Gastrocnemius medialis (tissue), 4 donors: Measurements from ENCODE around the gene TAL2.
"Not testable (repeated sequence)": the region's sequence is repeated elsewhere in the genome, so short reads cannot be mapped to it uniquely, and the experiment has no call there.

Source experiments
- CTCF ChIP-seq, 5 experiments: fragments of 450-650 bp in 3 of 5; fragments of 200-600 bp in 2 of 5; sonication (generic) in 2 of 5; IDR thresholded peaks in 4 of 5; conservative IDR thresholded peaks in 1 of 5; 1 replicate in 4 of 5; 2 replicates in 1 of 5; pipeline ENCODE4 v1.5.1; 2016 to 2019; ENCODE audit warnings: antibody characterized with exemption in 5 of 5, mild to moderate bottlenecking in 3 of 5, moderate library complexity in 3 of 5
- POLR2A ChIP-seq, 2 donors: fragments of 450-650 bp; IDR thresholded peaks; one replicate each; pipeline ENCODE4 v1.6.1; 2017; ENCODE audit warnings: antibody characterized with exemption in 2 of 2, mild to moderate bottlenecking in 2 of 2, moderate library complexity in 2 of 2

DNA sequence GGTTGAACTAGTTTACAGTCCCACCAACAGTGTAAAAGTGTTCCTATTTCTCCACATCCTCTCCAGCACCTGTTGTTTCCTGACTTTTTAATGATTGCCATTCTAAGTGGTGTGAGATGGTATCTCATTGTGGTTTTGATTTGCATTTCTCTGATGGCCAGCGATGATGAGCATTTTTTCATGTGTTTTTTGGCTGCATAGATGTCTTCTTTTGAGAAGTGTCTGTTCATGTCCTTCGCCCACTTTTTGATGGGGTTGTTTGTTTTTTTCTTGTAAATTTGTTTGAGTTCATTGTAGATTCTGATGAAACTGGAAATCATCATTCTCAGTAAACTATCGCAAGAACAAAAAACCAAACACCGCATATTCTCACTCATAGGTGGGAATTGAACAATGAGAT is 41.4 kb downstream of the TAL2 start:
- not testable (repeated sequence) for TF ChIP-seq CTCF (IDR thresholded peaks at IDR 0.05 in 4 of 5, conservative IDR thresholded peaks at IDR 0.05 in 1 of 5); POLR2A (IDR thresholded peaks at IDR 0.05)
